Measurements from ENCODE around the gene PILRA. TPM values are rescaled to one million over a fixed set of nuclear protein-coding genes. Genes with fewer than 3 reads are reported as not detected.

The PILRA gene
- total and polyA plus RNA-seq, 2 of the 8 experiments (the other 6 are each of a cell fraction or from before 2014, with no cell fraction given), result 7.6 to 10.6 TPM

- TF ChIP-seq CHD7 (IDR thresholded peaks at IDR 0.05; ENCODE audit: insufficient replicate concordance, low read length), result no peak
- no peak for TF ChIP-seq YY1 (IDR thresholded peaks at IDR 0.05; ENCODE audit: low read depth, low read length)
- TF ChIP-seq TEAD4 (IDR thresholded peaks at IDR 0.05; ENCODE audit: low read depth, low read length), result no peak
- TF ChIP-seq SIRT6 (IDR thresholded peaks at IDR 0.05; ENCODE audit: low read length), result no peak
- no peak for TF ChIP-seq CREB1 (IDR thresholded peaks at IDR 0.05)
- TF ChIP-seq CBX5 (IDR thresholded peaks at IDR 0.05; ENCODE audit: low read depth, low read length), result no peak
- TF ChIP-seq HDAC2 (IDR thresholded peaks at IDR 0.05; ENCODE audit: borderline replicate concordance in 1 of 2, low read depth in 2 of 2, low read length in 2 of 2), result no peak
- no peak for TF ChIP-seq EGR1 (IDR thresholded peaks at IDR 0.05; ENCODE audit: borderline replicate concordance, low read depth, low read length)
- no peak for TF ChIP-seq NANOG (IDR thresholded peaks at IDR 0.05; ENCODE audit: insufficient read depth, low read depth, low read length, poor library complexity, severe bottlenecking)
- no peak for TF ChIP-seq TAF1 (IDR thresholded peaks at IDR 0.05; ENCODE audit: low read depth, low read length)
These were observed 26.8 kb downstream of the PILRA start (continued) for GRCh38 chr7:100400041-100400440.
